ENCODE data around the gene CEP170B. TPM values are rescaled to one million over a fixed set of nuclear protein-coding genes. Genes with fewer than 3 reads are reported as not detected.
A peak's percentile ranks its signal among the peaks of the same experiment; 100 is the strongest.

The CEP170B gene
- total and polyA plus RNA-seq, 2 of the 13 experiments (the other 11 are each of a cell fraction or from before 2014, with no cell fraction given), result 4.3 to 8.8 TPM

- in situ Hi-C loops (cut with HindIII; ENCODE audit: extremely low pct_ligation_motif_present, low pct_unique_long_range_greater_than_20kb), result no loop called here
- DNase-seq (ENCODE audit: low spot score) (no peak), FAIRE-seq (no peak), ATAC-seq (no peak)
- intact Hi-C loops (cut with micrococcal nuclease; ENCODE audit: unreplicated experiment), result no loop called here
- WGBS (ENCODE audit: low lambda C conversion rate), result 100% methylated on average over 2 of the region's 8 CpGs
- TF ChIP-seq ZNF260 (CRISPR knock-in tag; IDR thresholded peaks at IDR 0.05; ENCODE audit: borderline replicate concordance, low read depth) (no peak), NCOR1 (IDR thresholded peaks at IDR 0.05; ENCODE audit: borderline replicate concordance, low read length) (no peak), ZNF674 (CRISPR knock-in tag; IDR thresholded peaks at IDR 0.05; ENCODE audit: low read depth) (no peak), SUZ12 (IDR thresholded peaks at IDR 0.05; ENCODE audit: low read depth, low read length) (no peak), KDM5B (CRISPR knock-in tag; IDR thresholded peaks at IDR 0.05; ENCODE audit: borderline replicate concordance) (no peak), MTF1 (CRISPR knock-in tag; IDR thresholded peaks at IDR 0.05) (no peak), SETDB1 (CRISPR knock-in tag; IDR thresholded peaks at IDR 0.05; ENCODE audit: borderline replicate concordance) (no peak)
- TF ChIP-seq, protein P1, sequence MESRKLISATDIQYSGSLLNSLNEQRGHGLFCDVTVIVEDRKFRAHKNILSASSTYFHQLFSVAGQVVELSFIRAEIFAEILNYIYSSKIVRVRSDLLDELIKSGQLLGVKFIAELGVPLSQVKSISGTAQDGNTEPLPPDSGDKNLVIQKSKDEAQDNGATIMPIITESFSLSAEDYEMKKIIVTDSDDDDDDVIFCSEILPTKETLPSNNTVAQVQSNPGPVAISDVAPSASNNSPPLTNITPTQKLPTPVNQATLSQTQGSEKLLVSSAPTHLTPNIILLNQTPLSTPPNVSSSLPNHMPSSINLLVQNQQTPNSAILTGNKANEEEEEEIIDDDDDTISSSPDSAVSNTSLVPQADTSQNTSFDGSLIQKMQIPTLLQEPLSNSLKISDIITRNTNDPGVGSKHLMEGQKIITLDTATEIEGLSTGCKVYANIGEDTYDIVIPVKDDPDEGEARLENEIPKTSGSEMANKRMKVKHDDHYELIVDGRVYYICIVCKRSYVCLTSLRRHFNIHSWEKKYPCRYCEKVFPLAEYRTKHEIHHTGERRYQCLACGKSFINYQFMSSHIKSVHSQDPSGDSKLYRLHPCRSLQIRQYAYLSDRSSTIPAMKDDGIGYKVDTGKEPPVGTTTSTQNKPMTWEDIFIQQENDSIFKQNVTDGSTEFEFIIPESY (CRISPR knock-in tag; IDR thresholded peaks at IDR 0.05), result peak; percentile 70; the same call in 1 of the 2 replicates
- TF ChIP-seq, protein P2, sequence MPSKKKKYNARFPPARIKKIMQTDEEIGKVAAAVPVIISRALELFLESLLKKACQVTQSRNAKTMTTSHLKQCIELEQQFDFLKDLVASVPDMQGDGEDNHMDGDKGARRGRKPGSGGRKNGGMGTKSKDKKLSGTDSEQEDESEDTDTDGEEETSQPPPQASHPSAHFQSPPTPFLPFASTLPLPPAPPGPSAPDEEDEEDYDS (CRISPR knock-in tag; IDR thresholded peaks at IDR 0.05), result no peak
- H3K4me2 ChIP-seq (ENCODE audit: low read depth, low read length), result no peak overlapping the region
- H4K20me1 ChIP-seq (ENCODE audit: insufficient read depth, low read length), result peaks cover 5% of the 10 kb centered on the region; the same call in 1 of the 2 replicates
- BruUV-seq (replicated peaks), result no TSS peak
- H3K27ac ChIP-seq (ENCODE audit: extremely low read length, insufficient read depth, low read length), result no peak overlapping the region
- no peaks in the 10 kb centered on the region for H3K27me3 ChIP-seq (ENCODE audit: control insufficient read depth in 1 of 2, insufficient read depth in 2 of 2, low read length in 2 of 2)
- H3K9me3 ChIP-seq (ENCODE audit: low read length), result no peaks in the 10 kb centered on the region
- no peaks in the 10 kb centered on the region for H3K4me1 ChIP-seq (ENCODE audit: insufficient read depth, low read length)
- ChIA-PET POLR2A (interaction anchor here (1.0 to 1.4 kb wide), 3 partner anchors 11 to 107 kb away, joined by 6 to 7 read pairs (median 6); partner anchors contain the start of gene CEP170B), CTCF (ENCODE audit: low intra/inter-chr PET ratio, low total read pairs) (no interaction called here)
- no peak overlapping the region for H2AFZ ChIP-seq (ENCODE audit: low read length)
- no peak overlapping the region for H3K4me3 ChIP-seq (replicated peaks in 1 of 3; ENCODE audit: insufficient read depth in 1 of 3, low read depth in 2 of 3, low read length in 3 of 3)
- H3K36me3 ChIP-seq (replicated peaks in 1 of 2; ENCODE audit: control insufficient read depth in 1 of 2, insufficient read depth in 2 of 2, low read length in 2 of 2), result peaks cover 9 to 27% of the 10 kb centered on the region in 2 experiments; a peak in 4 of 5 replicates
- H3K9ac ChIP-seq (ENCODE audit: insufficient read depth, low read depth, low read length), result no peak overlapping the region
- H3K79me2 ChIP-seq (ENCODE audit: insufficient read depth, low read length), result peaks cover 2% of the 10 kb centered on the region
These were observed 10.7 kb downstream of the CEP170B start for GRCh38 chr14:104875811-104876210.
